Lung (tissue), 12 donors: ENCODE results near the gene GRIN2D. TPM values are rescaled to one million over a fixed set of nuclear protein-coding genes. Genes with fewer than 3 reads are reported as not detected.

Experiments used
- ATAC-seq: fragments of 200-7000 bp; cut with Tn5 transposase; one replicate; pipeline ENCODE4 v1.9.1; 2020; ENCODE audit warnings: moderate number of reproducible peaks; ENCODE audit not compliant: insufficient read depth, low FRiP score
- DNase-seq, 3 donors: peaks; one replicate each; pipeline ENCODE4 v3.0.0-alpha.2; 2013 to 2017
- H3K27ac ChIP-seq, 2 donors: one replicate each; pipeline ENCODE4 v1.5.1; 2013; ENCODE audit warnings: mild to moderate bottlenecking in 2 of 2, moderate library complexity in 2 of 2, control low read depth in 1 of 2, inconsistent platforms in 1 of 2, low read depth in 1 of 2, low read length in 1 of 2
- H3K27me3 ChIP-seq, 3 donors: one replicate each; pipeline ENCODE4 v1.5.1; 2013; ENCODE audit warnings: low read length in 2 of 3; ENCODE audit not compliant: control insufficient read depth in 3 of 3, insufficient read depth in 3 of 3
- H3K36me3 ChIP-seq, 4 donors: one replicate each; pipeline ENCODE4 v1.5.1; 2013; ENCODE audit warnings: low read length in 4 of 4, mild to moderate bottlenecking in 1 of 4, moderate library complexity in 1 of 4; ENCODE audit not compliant: control insufficient read depth in 4 of 4, insufficient read depth in 4 of 4
- H3K4me1 ChIP-seq, 5 donors: one replicate each; pipeline ENCODE4 v1.5.1; 2013; ENCODE audit warnings: low read length in 5 of 5, mild to moderate bottlenecking in 2 of 5, moderate library complexity in 1 of 5; ENCODE audit not compliant: control insufficient read depth in 5 of 5, insufficient read depth in 5 of 5
- H3K4me3 ChIP-seq: one replicate; pipeline ENCODE4 v1.5.1; 2013; ENCODE audit warnings: mild to moderate bottlenecking, control low read depth, moderate library complexity
- H3K9ac ChIP-seq, 2 donors: one replicate each; pipeline ENCODE4 v1.5.1; 2013; ENCODE audit warnings: low read length in 2 of 2, control low read depth in 1 of 2; ENCODE audit not compliant: insufficient read depth in 1 of 2
- H3K9me3 ChIP-seq, 4 donors: one replicate each; pipeline ENCODE4 v1.5.1; 2013; ENCODE audit warnings: low read length in 3 of 4, mild to moderate bottlenecking in 1 of 4, moderate library complexity in 1 of 4; ENCODE audit not compliant: control insufficient read depth in 4 of 4, insufficient read depth in 3 of 4
- CTCF ChIP-seq: IDR thresholded peaks from 2 replicates; pipeline ENCODE4 v1.5.1; 2012; ENCODE audit warnings: mild to moderate bottlenecking; ENCODE audit errors: control extremely low read depth, extremely low read depth
- WGBS, 2 donors: extraction: QIAGEN DNeasy Blood & Tissue Kit; methylation state at CpG; one replicate each; pipeline ENCODE4 v1.1.7; 2013; 5-methylcytosine and 5-hydroxymethylcytosine counted together
- polyA plus RNA-seq, 2 donors: library from polyadenylated mRNA; stranded (reverse); fragments of 200-250 nt; gene quantifications; one replicate each; pipeline ENCODE4 v1.2.1, GENCODE V29; 2013
- total RNA-seq, 2 donors: library from RNA; depleted of rRNA in 1 of 2; stranded (reverse); fragments of >200 nt in 1 of 2; gene quantifications; one replicate each; pipeline ENCODE4 v1.2.1, GENCODE V29; 2014 to 2021
- donor health status: control.
- donor health status: control.
- donor health status: Bipolar disorder and iron deficiency.
- donor health status: healthy.
- donor health status: DM: yes; HTN: yes; CAD: no.

The GRIN2D gene
- total and polyA plus RNA-seq, 4 donors, result 0.26 to 1.0 (median 0.43) TPM

GRCh38 chr19:48397263-48398101 lies 4.0 kb downstream of the GRIN2D start:
- 35 to 41% methylated on average over 22 of the region's 22 CpGs for WGBS, 2 donors
- peak in 1 of 3 donors; percentile 26 for DNase-seq
- Histone ChIP-seq H3K4me3 (no peak overlapping the region), H3K9me3 (peaks cover 0 to 2% (median 0%) of the 10 kb centered on the region in 4 donors), H3K27ac (no peak overlapping the region), H3K27me3 (peaks cover 0 to 47% (median 36%) of the 10 kb centered on the region in 3 donors), H3K9ac (no peak overlapping the region), H3K4me1 (peaks cover 0 to 18% (median 9%) of the 10 kb centered on the region in 5 donors), H3K36me3 (no peaks in the 10 kb centered on the region)
- no peak for ATAC-seq
- no peak for TF ChIP-seq CTCF

- Histone ChIP-seq H3K4me3 (peak overlapping the region; percentile 44), H3K27ac (no peak overlapping the region), H3K9me3 (peaks cover 0 to 2% (median 0%) of the 10 kb centered on the region in 4 donors), H3K27me3 (peaks cover 0 to 46% (median 36%) of the 10 kb centered on the region in 3 donors), H3K4me1 (peaks cover 0 to 18% (median 9%) of the 10 kb centered on the region in 5 donors), H3K36me3 (no peaks in the 10 kb centered on the region), H3K9ac (no peak overlapping the region)
- no peak for DNase-seq
- no peak for ATAC-seq
- no peak for TF ChIP-seq CTCF
- 2 to 4% methylated on average over 17 of the region's 17 CpGs for WGBS, 2 donors
These were observed 4.6 kb downstream of the GRIN2D start for GRCh38 chr19:48398102-48398374.

- Histone ChIP-seq H3K27ac (no peak overlapping the region), H3K9ac (no peak overlapping the region), H3K9me3 (peaks cover 0 to 2% (median 0%) of the 10 kb centered on the region in 4 donors), H3K27me3 (peaks cover 0 to 41% (median 36%) of the 10 kb centered on the region in 3 donors), H3K4me3 (peak overlapping the region; percentile 44), H3K4me1 (peaks cover 0 to 16% (median 6%) of the 10 kb centered on the region in 5 donors), H3K36me3 (no peaks in the 10 kb centered on the region)
- WGBS, 2 donors, result 7% methylated on average over 90 to 104 of the region's 104 CpGs
- peak; percentile 79 for ATAC-seq
- DNase-seq, result peak; percentile 48 to 79 (median 78)
- TF ChIP-seq CTCF, result no peak
These were observed 5.1 kb downstream of the GRIN2D start for GRCh38 chr19:48398375-48399235.
